Lung (tissue), 12 donors: ENCODE data around the gene TBC1D22A. TPM values are rescaled to one million over a fixed set of nuclear protein-coding genes. Genes with fewer than 3 reads are reported as not detected.
A peak's percentile ranks its signal among the peaks of the same experiment; 100 is the strongest.

ENCODE experiments used
- ATAC-seq: fragments of 200-7000 bp; cut with Tn5 transposase; one replicate; pipeline ENCODE4 v1.9.1; 2020; ENCODE audit warnings: moderate number of reproducible peaks; ENCODE audit not compliant: insufficient read depth, low FRiP score
- DNase-seq, 3 donors: peaks; one replicate each; pipeline ENCODE4 v3.0.0-alpha.2; 2013 to 2017
- H3K27ac ChIP-seq, 2 donors: one replicate each; pipeline ENCODE4 v1.5.1; 2013; ENCODE audit warnings: mild to moderate bottlenecking in 2 of 2, moderate library complexity in 2 of 2, control low read depth in 1 of 2, inconsistent platforms in 1 of 2, low read depth in 1 of 2, low read length in 1 of 2
- H3K27me3 ChIP-seq, 3 donors: one replicate each; pipeline ENCODE4 v1.5.1; 2013; ENCODE audit warnings: low read length in 2 of 3; ENCODE audit not compliant: control insufficient read depth in 3 of 3, insufficient read depth in 3 of 3
- H3K36me3 ChIP-seq, 4 donors: one replicate each; pipeline ENCODE4 v1.5.1; 2013; ENCODE audit warnings: low read length in 4 of 4, mild to moderate bottlenecking in 1 of 4, moderate library complexity in 1 of 4; ENCODE audit not compliant: control insufficient read depth in 4 of 4, insufficient read depth in 4 of 4
- H3K4me1 ChIP-seq, 5 donors: one replicate each; pipeline ENCODE4 v1.5.1; 2013; ENCODE audit warnings: low read length in 5 of 5, mild to moderate bottlenecking in 2 of 5, moderate library complexity in 1 of 5; ENCODE audit not compliant: control insufficient read depth in 5 of 5, insufficient read depth in 5 of 5
- H3K4me3 ChIP-seq: one replicate; pipeline ENCODE4 v1.5.1; 2013; ENCODE audit warnings: mild to moderate bottlenecking, control low read depth, moderate library complexity
- H3K9ac ChIP-seq, 2 donors: one replicate each; pipeline ENCODE4 v1.5.1; 2013; ENCODE audit warnings: low read length in 2 of 2, control low read depth in 1 of 2; ENCODE audit not compliant: insufficient read depth in 1 of 2
- H3K9me3 ChIP-seq, 4 donors: one replicate each; pipeline ENCODE4 v1.5.1; 2013; ENCODE audit warnings: low read length in 3 of 4, mild to moderate bottlenecking in 1 of 4, moderate library complexity in 1 of 4; ENCODE audit not compliant: control insufficient read depth in 4 of 4, insufficient read depth in 3 of 4
- CTCF ChIP-seq: IDR thresholded peaks from 2 replicates; pipeline ENCODE4 v1.5.1; 2012; ENCODE audit warnings: mild to moderate bottlenecking; ENCODE audit errors: control extremely low read depth, extremely low read depth
- WGBS, 2 donors: extraction: QIAGEN DNeasy Blood & Tissue Kit; methylation state at CpG; one replicate each; pipeline ENCODE4 v1.1.7; 2013; 5-methylcytosine and 5-hydroxymethylcytosine counted together
- polyA plus RNA-seq, 2 donors: library from polyadenylated mRNA; stranded (reverse); fragments of 200-250 nt; gene quantifications; one replicate each; pipeline ENCODE4 v1.2.1, GENCODE V29; 2013
- total RNA-seq, 2 donors: library from RNA; depleted of rRNA in 1 of 2; stranded (reverse); fragments of >200 nt in 1 of 2; gene quantifications; one replicate each; pipeline ENCODE4 v1.2.1, GENCODE V29; 2014 to 2021
- donor health status: control.
- donor health status: control.
- donor health status: Bipolar disorder and iron deficiency.
- donor health status: healthy.
- donor health status: DM: yes; HTN: yes; CAD: no.

Gene TBC1D22A
- total and polyA plus RNA-seq, 4 donors, result 20.2 to 38.4 (median 21.0) TPM

GRCh38 chr22:46726066-46726985, 36.1 kb upstream of the TBC1D22A start:
- Histone ChIP-seq H3K9me3 (no peaks in the 10 kb centered on the region), H3K4me3 (no peak overlapping the region), H3K27me3 (no peaks in the 10 kb centered on the region), H3K27ac (no peak overlapping the region), H3K9ac (no peak overlapping the region), H3K4me1 (peaks cover 0 to 13% (median 11%) of the 10 kb centered on the region in 5 donors), H3K36me3 (peaks cover 0 to 13% (median 7%) of the 10 kb centered on the region in 4 donors)
- ATAC-seq (no peak), DNase-seq (peak in 1 of 3 donors; percentile 20)
- TF ChIP-seq CTCF, result no peak
- WGBS, 2 donors, result 80 to 88% methylated on average over 38 of the region's 38 CpGs

GRCh38 chr22:46726986-46727317, 35.5 kb upstream of the TBC1D22A start:
- H3K9me3 ChIP-seq, result no peaks in the 10 kb centered on the region
- no peak for TF ChIP-seq CTCF
- DNase-seq (no peak), ATAC-seq (no peak)
- H3K36me3 ChIP-seq, result peaks cover 0 to 17% (median 9%) of the 10 kb centered on the region in 4 donors
- no peaks in the 10 kb centered on the region for H3K27me3 ChIP-seq
- 88 to 97% methylated on average over 3 of the region's 3 CpGs for WGBS, 2 donors
- H3K4me1 ChIP-seq, result peaks cover 0 to 15% (median 12%) of the 10 kb centered on the region in 5 donors
- no peak overlapping the region for H3K27ac ChIP-seq
- H3K9ac ChIP-seq, result no peak overlapping the region
- no peak overlapping the region for H3K4me3 ChIP-seq

- Histone ChIP-seq H3K4me3 (no peak overlapping the region), H3K36me3 (peaks cover 0 to 19% (median 9%) of the 10 kb centered on the region in 4 donors), H3K9me3 (no peaks in the 10 kb centered on the region), H3K27me3 (no peaks in the 10 kb centered on the region), H3K4me1 (peaks cover 0 to 18% (median 12%) of the 10 kb centered on the region in 5 donors), H3K9ac (no peak overlapping the region), H3K27ac (peak overlapping the region in 1 of 2 donors; percentile 7)
- DNase-seq (no peak), ATAC-seq (no peak)
- WGBS, 2 donors, result 88% methylated on average over 19 of the region's 19 CpGs
- no peak for TF ChIP-seq CTCF
Observed at GRCh38 chr22:46727813-46728364, 34.6 kb upstream of the TBC1D22A start.
